ENCODE data around the gene CCAR1.
"Not testable (repeated sequence)": the region's sequence is repeated elsewhere in the genome, so short reads cannot be mapped to it uniquely, and the experiment has no call there.

The CCAR1 gene

GRCh38 chr10:68720793-68721672 lies at the start of gene CCAR1:
CCAR1 (plus strand) TSS chr10:68721239; CDS start chr10:68722505, 1,266 bp downstream.
- DNase-seq = peak; percentile 96

DNA sequence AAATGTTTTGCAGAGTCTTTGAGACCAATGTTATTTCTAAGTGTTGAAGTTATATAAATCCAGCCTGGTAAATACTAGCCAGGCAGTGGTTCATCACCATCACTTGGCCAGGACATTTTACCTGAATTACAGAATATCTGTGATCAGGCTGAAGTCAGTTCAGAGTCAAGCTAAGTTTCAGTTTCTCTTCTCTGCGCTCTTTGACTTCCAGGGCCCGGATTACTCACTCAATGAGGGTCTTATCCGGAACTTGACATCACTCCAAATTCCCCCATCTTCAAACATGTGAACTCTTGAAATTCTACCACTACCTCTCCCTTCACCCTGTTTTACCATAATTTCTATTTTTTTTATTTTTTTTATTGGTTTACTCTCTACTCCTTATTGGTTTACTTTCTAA lies 36.6 kb upstream of the CCAR1 start:
- DNase-seq = no peak

DNA sequence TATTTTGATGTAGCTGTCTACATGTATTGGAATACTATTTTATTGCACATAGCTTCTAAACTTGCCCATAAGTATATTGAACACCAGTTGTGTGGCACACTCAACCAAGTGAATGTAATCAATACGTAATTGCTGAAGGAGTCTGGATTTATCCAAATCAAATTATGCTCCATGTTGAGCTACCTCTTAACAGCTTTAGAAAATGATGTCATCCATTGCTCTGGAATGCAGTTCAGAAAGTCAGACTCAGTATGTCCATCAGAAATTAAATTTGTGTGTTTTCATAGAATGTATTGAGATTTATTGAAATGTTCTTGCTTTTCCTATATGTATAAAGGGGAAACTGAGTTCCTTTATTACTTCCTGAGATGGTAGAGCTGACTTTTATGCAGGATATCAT lies 25.0 kb upstream of the CCAR1 start:
- DNase-seq = no peak

DNA sequence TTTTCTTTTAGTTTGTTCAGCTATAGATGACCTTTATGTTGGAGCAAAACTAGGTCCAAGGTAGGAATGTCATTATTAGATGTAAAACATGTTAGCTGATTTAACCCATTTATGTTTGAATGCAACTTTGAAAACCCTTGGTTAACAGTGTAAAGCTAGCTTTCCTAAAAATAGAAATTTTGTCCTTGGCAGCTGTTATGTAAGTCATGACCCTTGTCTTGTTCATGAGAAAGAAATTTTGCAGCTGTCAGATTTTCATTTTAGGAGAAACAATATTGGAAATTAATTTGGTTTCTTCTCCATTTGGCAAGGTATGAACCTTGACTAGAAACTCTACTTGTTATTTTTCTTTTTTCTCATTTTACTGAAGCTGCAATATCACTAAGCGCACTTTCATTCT lies 23.9 kb upstream of the CCAR1 start:
- no peak for DNase-seq

- DNase-seq = no peak
These were observed 20.8 kb upstream of the CCAR1 start for GRCh38 chr10:68700197-68700596.

- DNase-seq = no peak
These were observed 15.5 kb upstream of the CCAR1 start for GRCh38 chr10:68705548-68705947.

GRCh38 chr10:68708987-68709386 lies 12.1 kb upstream of the CCAR1 start:
- not testable (repeated sequence) for DNase-seq

DNA sequence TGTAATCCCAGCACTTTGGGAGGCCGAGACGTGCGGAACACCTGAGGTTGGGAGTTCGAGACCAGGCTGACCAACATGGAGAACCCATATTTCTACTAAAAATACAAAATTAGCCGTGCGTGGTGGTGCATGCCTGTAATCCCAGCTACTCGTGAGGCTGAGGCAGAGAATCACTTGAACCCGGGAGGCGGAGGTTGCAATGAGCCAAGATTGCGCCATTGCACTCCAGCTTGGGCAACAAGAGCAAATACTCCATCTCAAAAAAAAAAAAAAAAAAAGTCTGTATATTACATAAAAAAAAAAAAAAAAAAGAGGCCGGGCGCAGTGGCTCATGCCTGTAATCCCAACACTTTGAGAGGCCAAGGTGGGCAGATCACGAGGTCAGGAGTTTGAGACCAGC lies 8.0 kb upstream of the CCAR1 start:
- not testable (repeated sequence) for DNase-seq

DNA sequence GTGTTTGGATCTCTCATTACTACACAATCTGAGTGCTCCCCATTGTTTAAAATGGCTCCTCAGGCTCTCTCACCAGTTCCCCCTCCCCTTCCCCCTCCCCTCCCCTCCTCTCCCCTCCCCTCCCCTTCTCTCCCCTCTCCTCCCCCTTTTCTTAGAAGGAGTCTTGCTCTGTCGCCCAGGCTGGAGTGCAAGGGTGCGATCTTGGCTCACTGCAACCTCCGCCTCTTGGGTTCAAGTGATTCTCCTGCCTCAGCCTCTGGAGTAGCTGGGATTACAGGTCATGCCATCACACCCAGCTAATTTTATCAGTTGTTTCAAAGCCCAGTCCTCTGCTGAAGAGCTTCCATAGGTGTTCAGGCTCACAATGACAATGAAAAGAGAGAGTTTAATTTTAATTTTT lies 3.6 kb upstream of the CCAR1 start:
- no peak for DNase-seq

- DNase-seq = no peak
These were observed 765 bp downstream of the CCAR1 start for GRCh38 chr10:68721673-68722335.

GRCh38 chr10:68725016-68725415 lies 4.0 kb downstream of the CCAR1 start:
- no peak for DNase-seq

DNA sequence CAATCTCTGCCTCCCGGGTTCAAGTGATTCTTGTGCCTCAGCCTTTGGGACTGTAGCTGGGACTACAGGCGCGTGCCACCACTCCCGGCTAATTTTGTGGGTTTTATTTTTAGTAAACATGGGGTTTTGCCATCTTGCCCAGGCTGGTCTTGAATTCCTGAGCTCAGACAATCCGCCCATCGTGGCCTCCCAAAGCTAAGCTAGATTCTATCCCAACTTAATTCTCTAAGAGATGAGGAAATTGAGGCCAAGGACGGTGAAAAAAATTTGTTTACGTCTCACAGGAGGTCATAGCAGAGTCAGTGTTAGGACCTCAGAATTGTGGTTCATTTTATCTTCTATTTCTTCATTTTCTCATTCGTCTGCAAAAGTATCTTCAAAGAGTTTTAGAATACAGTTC lies 6.1 kb downstream of the CCAR1 start:
- DNase-seq = no peak

GRCh38 chr10:68732651-68733050 lies 11.6 kb downstream of the CCAR1 start:
- no peak for DNase-seq

GRCh38 chr10:68734349-68734748 lies 13.3 kb downstream of the CCAR1 start:
- no peak for DNase-seq

- no peak for DNase-seq
These were observed 14.1 kb downstream of the CCAR1 start for GRCh38 chr10:68735119-68735518.

GRCh38 chr10:68735739-68736138 lies 14.7 kb downstream of the CCAR1 start:
- not testable (repeated sequence) for DNase-seq

DNA sequence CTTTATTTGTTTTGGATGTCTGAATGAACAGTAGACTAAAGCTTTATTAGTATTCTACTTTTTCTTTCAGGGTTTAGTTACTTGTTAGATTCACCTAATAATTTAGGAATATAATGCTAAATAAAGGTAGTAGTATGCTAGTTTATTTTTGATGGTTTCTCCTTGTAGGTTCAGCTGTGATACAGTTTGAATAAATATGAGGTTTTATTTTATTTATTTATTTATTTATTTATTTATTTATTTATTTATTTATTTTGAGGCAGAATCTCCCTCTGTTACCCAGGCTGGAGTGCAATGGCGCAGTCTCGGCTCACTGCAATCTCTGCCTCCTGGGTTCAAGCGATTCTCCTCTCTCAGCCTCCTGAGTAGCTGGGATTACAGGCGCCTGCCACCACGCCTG lies 19.6 kb downstream of the CCAR1 start:
- not testable (repeated sequence) for DNase-seq

- DNase-seq = no peak
These were observed 21.4 kb downstream of the CCAR1 start for GRCh38 chr10:68742397-68742796.

DNA sequence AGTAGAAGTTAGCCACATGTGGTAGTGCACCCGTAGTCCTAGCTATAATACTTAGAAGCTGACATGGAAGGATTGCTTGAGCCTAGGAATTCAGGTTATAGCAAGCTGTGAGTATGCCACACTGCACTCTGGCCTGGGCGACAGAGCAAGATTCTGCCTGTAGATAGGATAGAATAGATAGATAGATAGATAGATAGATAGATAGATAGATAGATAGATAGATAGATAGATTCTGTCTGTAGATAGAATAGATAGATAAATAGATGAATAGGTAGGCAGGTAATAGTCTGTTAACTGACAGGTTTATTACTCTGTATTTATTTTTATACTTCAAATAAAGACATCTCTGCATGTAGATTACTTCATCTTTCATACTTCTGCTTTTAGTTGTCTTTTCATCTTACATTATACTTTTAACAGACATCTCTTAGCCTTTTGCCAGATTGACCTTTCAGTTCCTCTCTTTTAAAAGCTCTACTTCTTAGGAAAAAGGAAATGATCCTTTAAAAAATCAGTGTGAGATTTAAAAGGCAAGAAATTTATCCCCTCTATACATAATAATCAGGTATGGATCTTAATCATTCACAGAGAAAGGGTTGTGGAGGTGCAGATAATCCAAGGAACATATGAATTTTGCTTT lies 31.8 kb downstream of the CCAR1 start:
- no peak for DNase-seq

DNA sequence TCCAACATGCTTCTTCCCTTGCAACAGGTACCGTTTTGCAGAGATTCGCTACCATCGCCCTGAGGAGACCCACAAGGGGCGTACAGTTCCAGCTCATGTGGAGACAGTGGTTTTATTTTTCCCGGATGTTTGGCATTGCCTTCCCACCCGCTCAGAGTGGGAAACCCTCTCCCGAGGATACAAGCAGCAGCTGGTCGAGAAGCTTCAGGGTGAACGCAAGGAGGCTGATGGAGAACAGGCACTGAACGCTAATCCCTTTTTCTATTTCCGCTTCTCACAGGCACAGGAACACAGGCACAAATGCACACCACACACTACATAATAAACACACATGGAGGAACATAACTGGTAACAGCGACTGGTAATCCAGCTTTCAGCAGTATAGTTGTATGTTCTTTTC lies 35.2 kb downstream of the CCAR1 start:
- no peak for DNase-seq

- no peak for DNase-seq
These were observed 35.7 kb downstream of the CCAR1 start for GRCh38 chr10:68756766-68757165.

DNA sequence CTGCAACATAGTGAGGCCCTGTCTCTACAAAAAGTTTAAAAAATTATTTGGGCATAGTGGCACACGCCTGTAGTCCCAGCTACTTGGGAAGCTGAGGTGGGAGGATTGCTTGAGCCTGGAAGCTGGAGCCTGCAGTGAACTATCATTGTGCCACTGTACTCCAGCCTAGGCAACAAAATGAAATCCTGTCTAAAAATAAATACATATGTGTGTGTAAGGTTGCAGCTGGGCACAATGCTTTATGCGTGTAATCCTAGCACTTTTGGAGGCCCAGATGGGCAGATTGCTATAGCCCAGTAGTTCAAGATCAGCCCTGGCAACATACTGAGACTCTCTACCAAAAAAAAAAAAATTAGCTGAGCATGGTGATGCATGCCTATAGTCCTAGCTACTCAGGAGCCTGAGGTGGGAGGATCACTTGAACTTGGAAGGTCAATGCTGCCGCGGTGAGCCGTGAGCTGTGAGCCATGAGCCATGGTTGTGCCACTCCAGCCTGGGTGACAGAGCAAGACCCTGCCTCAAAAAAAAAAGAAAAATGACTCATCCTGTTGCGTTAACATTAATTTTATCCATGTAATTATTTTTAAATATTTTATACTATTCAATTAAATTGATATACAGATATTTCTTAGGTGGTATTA lies 38.3 kb downstream of the CCAR1 start:
- DNase-seq = no peak

DNA sequence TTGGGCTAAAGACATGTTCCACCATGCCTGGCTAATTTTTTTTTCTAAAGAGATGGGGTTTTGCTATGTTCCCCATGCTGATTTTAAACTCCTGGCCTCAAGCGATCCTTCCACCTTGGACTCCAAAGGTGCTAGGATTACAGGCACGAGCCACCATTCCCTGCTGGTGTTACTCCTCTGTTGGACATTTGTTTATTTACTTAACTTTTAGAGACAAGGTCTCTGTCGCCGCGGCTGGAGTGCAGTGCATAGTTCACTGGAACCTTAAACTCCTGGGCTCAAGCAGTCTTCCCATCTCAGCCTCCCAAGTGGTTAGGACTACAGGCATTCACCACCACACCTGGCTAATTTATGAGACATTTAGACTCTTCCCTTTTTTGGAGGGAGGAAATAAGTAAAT lies 38.9 kb downstream of the CCAR1 start:
- DNase-seq = no peak
